GM23248 (cell line): ENCODE data around the gene AR. TPM values are rescaled to one million over a fixed set of nuclear protein-coding genes. Genes with fewer than 3 reads are reported as not detected.
A peak's percentile ranks its signal among the peaks of the same experiment; 100 is the strongest.

Source experiments
- DNase-seq: peaks from one replicate; pipeline ENCODE4 v3.0.0-alpha.2; 2015
- H2AFZ ChIP-seq: fragments of 200-600 bp; sonication (generic); 2 replicates; pipeline ENCODE4 v1.6.1; 2016; ENCODE audit warnings: antibody characterized with exemption
- H3F3A ChIP-seq: fragments of 200-600 bp; sonication (generic); 2 replicates; pipeline ENCODE4 v1.6.1; 2016; ENCODE audit warnings: mild to moderate bottlenecking, antibody characterized with exemption, mixed run types; ENCODE audit not compliant: insufficient read depth
- H3K27ac ChIP-seq: fragments of 200-600 bp; sonication (generic); 2 replicates; pipeline ENCODE4 v1.5.1; 2016; ENCODE audit warnings: mild to moderate bottlenecking
- H3K27me3 ChIP-seq: fragments of 200-600 bp; sonication (generic); replicated peaks from 2 replicates; pipeline ENCODE4 v1.6.1; 2016; ENCODE audit warnings: mild to moderate bottlenecking; ENCODE audit not compliant: insufficient read depth
- H3K36me3 ChIP-seq: fragments of 200-600 bp; sonication (generic); 2 replicates; pipeline ENCODE4 v1.6.1; 2016; ENCODE audit warnings: low read depth, mild to moderate bottlenecking
- H3K4me1 ChIP-seq: fragments of 200-600 bp; sonication (generic); 2 replicates; pipeline ENCODE4 v1.6.1; 2016; ENCODE audit warnings: mild to moderate bottlenecking; ENCODE audit not compliant: insufficient read depth
- H3K4me2 ChIP-seq: fragments of 200-600 bp; sonication (generic); one replicate; pipeline ENCODE4 v1.6.1; 2016; ENCODE audit warnings: mild to moderate bottlenecking; ENCODE audit not compliant: unreplicated experiment
- H3K4me3 ChIP-seq: fragments of 200-600 bp; sonication (generic); 2 replicates; pipeline ENCODE4 v1.5.1; 2016; ENCODE audit warnings: mild to moderate bottlenecking
- H3K79me2 ChIP-seq: fragments of 200-600 bp; sonication (generic); 2 replicates; pipeline ENCODE4 v1.6.1; 2016; ENCODE audit warnings: mild to moderate bottlenecking; ENCODE audit not compliant: insufficient read depth
- H3K9ac ChIP-seq: fragments of 200-600 bp; sonication (generic); 2 replicates; pipeline ENCODE4 v1.6.1; 2016; ENCODE audit warnings: mild to moderate bottlenecking
- H3K9me2 ChIP-seq: fragments of 200-600 bp; sonication (generic); 2 replicates; pipeline ENCODE4 v1.6.1; 2016; ENCODE audit warnings: mixed run types, mild to moderate bottlenecking, moderate library complexity; ENCODE audit not compliant: insufficient read depth
- H3K9me3 ChIP-seq: fragments of 200-600 bp; sonication (generic); one replicate; pipeline ENCODE4 v1.6.1; 2017; ENCODE audit warnings: low read depth
- H4K20me1 ChIP-seq: fragments of 200-600 bp; sonication (generic); 2 replicates; pipeline ENCODE4 v1.6.0; 2016; ENCODE audit not compliant: insufficient read depth
- EZH2 ChIP-seq: fragments of 200-600 bp; sonication (generic); IDR thresholded peaks from 2 replicates; pipeline ENCODE4 v1.6.1; 2018; ENCODE audit warnings: antibody characterized with exemption, mild to moderate bottlenecking; ENCODE audit not compliant: insufficient read depth, poor library complexity, severe bottlenecking
- EZH2phosphoT487 ChIP-seq: fragments of 200-600 bp; sonication (generic); IDR thresholded peaks from 2 replicates; pipeline ENCODE4 v1.6.1; 2018; ENCODE audit warnings: antibody characterized with exemption, moderate library complexity, mild to moderate bottlenecking, low read depth; ENCODE audit not compliant: insufficient read depth
- WGBS, 2 experiments: methylation state at CpG; one replicate each; pipeline ENCODE4 v1.1.6; 2015 to 2017; ENCODE audit warnings: low lambda C conversion rate in 2 of 2, low coverage in 1 of 2; ENCODE audit errors: missing lambda C conversion rate in 2 of 2; 5-methylcytosine and 5-hydroxymethylcytosine counted together
- in situ Hi-C: fragments of 300-500 bp; cut with MboI; formaldehyde crosslinking; loops from 2 replicates; pipeline ENCODE4 v1.15.0; 2020
- polyA plus RNA-seq: library from polyadenylated mRNA; unstranded; fragments of >200 nt; fragmentation: Nextera tagmentation; extraction: Ambion mirVana; gene quantifications from 2 replicates; pipeline ENCODE4 v1.2.1, GENCODE V29; 2016
- total RNA-seq: library from RNA; depleted of rRNA; stranded (reverse); fragments of >200 nt; shearing (Covaris generic); gene quantifications from 2 replicates; pipeline ENCODE4 v1.2.3, GENCODE V29; 2014

The AR gene
- total and polyA plus RNA-seq, 2 experiments from 2014 or later, result 1.2 to 4.8 TPM

- no peaks in the 10 kb centered on the region for H3K79me2 ChIP-seq
- in situ Hi-C loops, result no loop called here
- no peaks in the 10 kb centered on the region for H4K20me1 ChIP-seq
- peak overlapping the region; percentile 56 for H2AFZ ChIP-seq
- no peak overlapping the region for H3K4me3 ChIP-seq
- 36 to 40% methylated on average over 7 of the region's 7 CpGs for whole genome bisulfite sequencing, 2 experiments
- no peaks in the 10 kb centered on the region for H3K9me3 ChIP-seq
- no peaks in the 10 kb centered on the region for H3K36me3 ChIP-seq
- H3K27me3 ChIP-seq, result no peaks in the 10 kb centered on the region
- H3K4me2 ChIP-seq, result no peak overlapping the region
- peak; percentile 30 for DNase-seq
- TF ChIP-seq EZH2phosphoT487 (no peak), EZH2 (no peak)
- H3K4me1 ChIP-seq, result peaks cover 8% of the 10 kb centered on the region; the same call in 1 of the 2 replicates
- no peaks in the 10 kb centered on the region for H3K9me2 ChIP-seq
- no peak overlapping the region for H3K9ac ChIP-seq
- no peaks in the 10 kb centered on the region for H3F3A ChIP-seq
- H3K27ac ChIP-seq, result peak overlapping the region; percentile 21
Observed at GRCh38 chrX:67563469-67564448, 19.9 kb downstream of the AR start.

DNA sequence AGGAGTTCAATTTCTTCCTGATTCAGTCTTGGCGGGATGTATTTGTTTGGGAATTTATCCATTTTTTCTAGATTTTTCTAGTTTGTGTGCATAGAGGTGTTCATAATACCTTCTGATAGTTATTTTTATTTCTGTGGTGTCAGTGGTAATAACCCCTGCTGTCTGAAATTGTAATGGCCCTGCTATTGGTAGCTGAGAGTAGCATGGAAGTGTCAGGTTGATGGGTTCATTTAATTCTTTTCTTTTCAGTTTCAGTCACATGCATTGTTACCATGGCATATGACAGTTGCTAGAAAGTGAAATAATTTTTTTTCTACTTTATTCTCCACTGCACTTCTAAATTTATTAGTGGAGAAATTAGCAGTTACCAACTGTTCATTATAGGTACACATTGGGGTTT, 20.7 kb downstream of the AR start:
- in situ Hi-C loops, result no loop called here
- H3F3A ChIP-seq, result no peaks in the 10 kb centered on the region
- no peak overlapping the region for H3K27ac ChIP-seq
- H3K27me3 ChIP-seq, result no peaks in the 10 kb centered on the region
- TF ChIP-seq EZH2phosphoT487 (no peak), EZH2 (no peak)
- no peaks in the 10 kb centered on the region for H3K36me3 ChIP-seq
- 100% methylated on average over 1 of the region's 1 CpG for WGBS, 2 experiments
- no peak overlapping the region for H2AFZ ChIP-seq
- H3K79me2 ChIP-seq, result no peaks in the 10 kb centered on the region
- H3K9ac ChIP-seq, result no peak overlapping the region
- H4K20me1 ChIP-seq, result no peaks in the 10 kb centered on the region
- H3K4me1 ChIP-seq, result peaks cover 8% of the 10 kb centered on the region; the same call in 1 of the 2 replicates
- no peak overlapping the region for H3K4me2 ChIP-seq
- H3K4me3 ChIP-seq, result no peak overlapping the region
- no peak for DNase-seq
- H3K9me3 ChIP-seq, result no peaks in the 10 kb centered on the region
- H3K9me2 ChIP-seq, result no peaks in the 10 kb centered on the region

DNA sequence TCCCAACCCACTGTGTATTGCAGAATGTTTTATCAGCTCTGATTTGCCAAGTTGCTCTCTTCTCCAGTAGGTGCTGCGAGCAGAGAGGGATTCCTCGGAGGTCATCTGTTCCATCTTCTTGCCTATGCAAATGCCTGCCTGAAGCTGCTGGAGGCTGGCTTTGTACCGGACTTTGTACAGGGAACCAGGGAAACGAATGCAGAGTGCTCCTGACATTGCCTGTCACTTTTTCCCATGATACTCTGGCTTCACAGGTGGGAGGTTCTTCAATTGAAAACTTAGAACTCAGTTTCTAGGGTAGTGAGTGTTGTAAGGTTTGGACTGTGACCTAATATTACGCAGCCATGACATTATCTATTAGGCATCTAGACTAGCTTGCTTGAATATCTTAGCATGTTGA, 24.9 kb downstream of the AR start:
- H3K27ac ChIP-seq, result no peak overlapping the region
- no peaks in the 10 kb centered on the region for H3K27me3 ChIP-seq
- TF ChIP-seq EZH2phosphoT487, result no peak
- H4K20me1 ChIP-seq, result no peaks in the 10 kb centered on the region
- H3K4me2 ChIP-seq, result no peak overlapping the region
- no peaks in the 10 kb centered on the region for H3K36me3 ChIP-seq
- H3K79me2 ChIP-seq, result no peaks in the 10 kb centered on the region
- DNase-seq, result peak; percentile 32
- H3F3A ChIP-seq, result no peaks in the 10 kb centered on the region
- no peaks in the 10 kb centered on the region for H3K9me2 ChIP-seq
- peaks cover 4% of the 10 kb centered on the region; the same call in 1 of the 2 replicates for H3K4me1 ChIP-seq
- no peak overlapping the region for H3K4me3 ChIP-seq
- H2AFZ ChIP-seq, result no peak overlapping the region
- H3K9me3 ChIP-seq, result no peaks in the 10 kb centered on the region
- whole genome bisulfite sequencing, 2 experiments, result 54 to 56% methylated on average over 4 to 5 of the region's 5 CpGs
- no peak overlapping the region for H3K9ac ChIP-seq
- in situ Hi-C loops, result no loop called here

DNA sequence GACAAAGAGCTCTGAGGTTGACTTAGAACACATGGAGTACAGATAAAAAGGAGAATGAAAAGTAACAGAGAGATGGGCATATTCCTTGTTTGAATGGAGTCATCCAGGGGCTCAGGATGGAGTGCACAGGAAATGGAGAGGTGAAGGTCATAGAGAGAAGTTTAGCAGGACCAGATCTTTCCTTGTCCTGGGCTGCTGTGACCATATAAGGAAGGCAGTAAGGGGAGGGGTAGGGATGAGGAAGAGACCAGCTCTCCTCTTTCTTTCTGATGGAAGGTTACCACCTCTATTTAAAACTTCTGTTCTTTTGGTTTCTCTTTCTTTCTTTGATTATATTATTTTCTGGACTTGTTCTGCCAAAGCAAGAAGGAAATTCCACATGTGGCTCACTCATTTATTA, 27.0 kb downstream of the AR start:
- Histone ChIP-seq H3K27ac (no peak overlapping the region), H3K9me3 (no peaks in the 10 kb centered on the region), H4K20me1 (no peaks in the 10 kb centered on the region), H3K9ac (no peak overlapping the region), H3K4me1 (no peaks in the 10 kb centered on the region), H3K79me2 (no peaks in the 10 kb centered on the region), H3K4me3 (no peak overlapping the region), H3K4me2 (no peak overlapping the region), H3F3A (no peaks in the 10 kb centered on the region), H3K36me3 (no peaks in the 10 kb centered on the region), H3K9me2 (no peaks in the 10 kb centered on the region), H3K27me3 (no peaks in the 10 kb centered on the region), H2AFZ (no peak overlapping the region)
- TF ChIP-seq EZH2phosphoT487 (no peak), EZH2 (no peak)
- no peak for DNase-seq
- in situ Hi-C loops, result no loop called here
